ENCODE results near the gene PRKACB.

The PRKACB gene

GRCh38 chr1:84159533-84160240 lies 15.6 kb downstream of the PRKACB start:
- DNase-seq, result no peak

GRCh38 chr1:84162295-84162694 lies 18.2 kb downstream of the PRKACB start:
- DNase-seq, result no peak

- no peak for DNase-seq
These were observed 19.3 kb downstream of the PRKACB start for GRCh38 chr1:84163123-84163931.

- DNase-seq, result no peak
These were observed 20.1 kb downstream of the PRKACB start for GRCh38 chr1:84164161-84164560.

- DNase-seq, result no peak
These were observed 20.5 kb downstream of the PRKACB start for GRCh38 chr1:84164567-84165021.

GRCh38 chr1:84165601-84166000 lies 21.5 kb downstream of the PRKACB start:
- no peak for DNase-seq

GRCh38 chr1:84166797-84167196 lies 22.7 kb downstream of the PRKACB start:
- DNase-seq, result no peak

GRCh38 chr1:84168783-84169182 lies 24.7 kb downstream of the PRKACB start:
- DNase-seq, result no peak

- DNase-seq, result no peak
These were observed 26.1 kb downstream of the PRKACB start for GRCh38 chr1:84170171-84170570.

- DNase-seq, result no peak
These were observed 27.4 kb downstream of the PRKACB start for GRCh38 chr1:84171481-84171880.

GRCh38 chr1:84174051-84174556 lies 30.0 kb downstream of the PRKACB start:
- no peak for DNase-seq

GRCh38 chr1:84181350-84182005 lies 37.4 kb downstream of the PRKACB start:
- no peak for DNase-seq

GRCh38 chr1:84190455-84190854 lies 46.4 kb downstream of the PRKACB start:
- no peak for DNase-seq

GRCh38 chr1:84192681-84193080 lies 48.6 kb downstream of the PRKACB start:
- peak; percentile 46 for DNase-seq

- no peak for DNase-seq
These were observed 54.8 kb downstream of the PRKACB start for GRCh38 chr1:84198832-84199231.

- no peak for DNase-seq
These were observed 55.2 kb downstream of the PRKACB start for GRCh38 chr1:84199257-84199656.

- no peak for DNase-seq
These were observed 58.1 kb downstream of the PRKACB start for GRCh38 chr1:84202126-84202525.

GRCh38 chr1:84206375-84206774 lies 62.3 kb downstream of the PRKACB start:
- no peak for DNase-seq

- DNase-seq, result no peak
These were observed 64.9 kb downstream of the PRKACB start for GRCh38 chr1:84208935-84209334.

- DNase-seq, result no peak
These were observed 70.3 kb downstream of the PRKACB start for GRCh38 chr1:84214115-84214956.

GRCh38 chr1:84217239-84217638 lies 73.2 kb downstream of the PRKACB start:
- DNase-seq, result no peak

GRCh38 chr1:84223751-84224432 lies 79.8 kb downstream of the PRKACB start:
- no peak for DNase-seq
